Stimulated activated naive CD8-positive, alpha-beta T cell treated with anti-CD3 and anti-CD28 coated beads, Interleukin-15, Interleukin-2, amounts not matched to agents 100 U/mL and 50 U/mL, for 24 hours (primary cell): ENCODE results near the gene ZNF121.
A peak's percentile ranks its signal among the peaks of the same experiment; 100 is the strongest.
"Not testable (repeated sequence)": the region's sequence is repeated elsewhere in the genome, so short reads cannot be mapped to it uniquely, and the experiment has no call there.

Experiments
- ATAC-seq: fragments of 150-1000 bp; cut with Tn5 transposase; one replicate; pipeline ENCODE4 v1.10.0; 2021
- DNase-seq: peaks from one replicate; pipeline ENCODE4 v3.0.0; 2021

ZNF121 gene

GRCh38 chr19:9584073-9584833 is at the start of gene ZNF121:
ZNF121 (minus strand) TSS chr19:9584504; CDS start chr19:9568097, 16,407 bp downstream.
- DNase-seq, result peak; percentile 91
- ATAC-seq, result peak; percentile 89

DNA sequence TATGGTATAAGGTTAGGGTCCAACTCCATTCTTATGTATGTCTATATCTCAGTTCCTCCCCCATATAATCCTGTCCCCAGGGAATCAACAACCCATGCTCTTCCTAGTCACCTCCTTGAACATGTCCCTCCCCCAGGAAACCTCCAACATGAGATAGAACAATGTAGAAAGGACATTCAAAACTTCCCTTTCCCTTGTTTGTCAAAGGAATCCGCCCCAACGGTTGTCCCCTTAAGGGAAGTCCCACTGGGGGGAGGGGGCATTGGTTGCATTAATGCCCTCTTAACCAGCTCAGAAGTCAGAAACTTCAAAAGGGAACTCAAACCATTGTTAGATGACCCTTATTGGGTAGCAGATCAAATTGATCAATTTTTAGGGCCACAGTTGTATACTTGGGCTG is 43.6 kb upstream of the ZNF121 start:
- no peak for DNase-seq
- no peak for ATAC-seq

DNA sequence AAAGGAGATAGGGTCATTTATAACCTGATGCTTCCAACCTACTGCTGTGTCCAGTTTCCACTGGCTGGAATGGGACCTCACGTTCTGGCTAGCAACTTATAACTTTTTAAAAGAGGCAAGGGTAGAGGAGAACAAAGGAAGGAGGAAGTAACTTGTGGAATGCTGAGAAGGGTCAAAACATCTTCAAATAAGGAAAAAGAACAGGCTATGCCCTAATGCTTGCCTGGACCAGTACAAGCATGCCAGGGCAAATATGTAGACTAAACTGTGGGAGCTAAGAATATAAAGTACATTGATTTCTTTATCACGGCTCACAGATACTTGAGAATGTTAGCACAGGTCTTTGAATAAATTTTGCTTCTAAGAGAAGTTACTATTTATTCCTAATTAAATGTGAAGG is 38.2 kb upstream of the ZNF121 start:
- DNase-seq (no peak), ATAC-seq (no peak)

DNA sequence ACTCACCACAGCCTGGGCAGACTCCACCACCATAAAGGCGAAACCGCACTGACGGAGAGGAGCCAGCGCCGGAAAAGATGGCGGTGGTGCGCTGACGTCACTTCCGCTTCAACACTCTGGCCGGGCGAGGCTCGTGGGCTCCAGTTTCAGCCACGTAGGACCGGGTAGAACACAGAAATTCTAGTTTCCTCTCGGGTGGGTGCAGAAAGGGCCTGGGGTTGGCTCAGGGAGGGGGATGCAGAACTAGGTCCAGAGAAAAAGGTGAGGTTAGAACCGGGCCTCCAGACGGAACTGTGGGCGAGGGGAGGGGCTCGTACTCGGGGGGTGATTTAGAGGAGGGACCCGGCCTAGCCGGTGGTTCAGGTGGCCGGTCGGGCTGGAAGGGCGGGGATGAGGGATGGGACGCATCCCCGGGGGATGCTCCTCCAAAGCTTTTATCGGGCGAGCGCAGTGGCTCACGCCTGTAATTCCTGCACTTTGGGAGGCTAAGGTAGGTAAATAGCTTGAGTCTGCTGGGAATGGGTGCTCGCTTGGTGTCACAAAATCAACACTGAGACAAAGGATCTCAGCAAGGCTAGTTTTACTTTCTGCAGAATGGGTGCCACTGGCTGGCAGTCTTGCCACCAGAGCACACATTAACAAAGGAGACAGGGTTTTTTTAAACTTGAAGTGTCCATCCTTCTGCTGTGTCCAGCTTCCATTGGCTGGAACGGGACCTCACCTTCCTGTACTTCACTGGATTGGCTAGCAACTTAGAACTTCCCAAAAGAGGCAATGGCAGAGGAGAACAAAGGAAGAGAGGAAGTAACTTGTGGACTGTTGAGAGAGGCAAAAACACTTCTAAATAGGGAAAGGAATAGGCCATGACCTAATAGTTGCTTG is 37.1 kb upstream of the ZNF121 start, which contains the start of gene ZNF561:
TSS of gene ZNF561 (minus strand) at position 77 of the 882 bp plus-strand sequence. CDS start 1,776 bp downstream, outside the sequence.
- peak; percentile 89 for ATAC-seq
- DNase-seq, result peak; percentile 88

- DNase-seq (no peak), ATAC-seq (no peak)
Measured at GRCh38 chr19:9620842-9621155, 36.5 kb upstream of the ZNF121 start.

- DNase-seq (no peak), ATAC-seq (no peak)
Measured at GRCh38 chr19:9615844-9616243, 31.5 kb upstream of the ZNF121 start.

- ATAC-seq (no peak), DNase-seq (no peak)
Measured at GRCh38 chr19:9610484-9611113, 26.3 kb upstream of the ZNF121 start.

DNA sequence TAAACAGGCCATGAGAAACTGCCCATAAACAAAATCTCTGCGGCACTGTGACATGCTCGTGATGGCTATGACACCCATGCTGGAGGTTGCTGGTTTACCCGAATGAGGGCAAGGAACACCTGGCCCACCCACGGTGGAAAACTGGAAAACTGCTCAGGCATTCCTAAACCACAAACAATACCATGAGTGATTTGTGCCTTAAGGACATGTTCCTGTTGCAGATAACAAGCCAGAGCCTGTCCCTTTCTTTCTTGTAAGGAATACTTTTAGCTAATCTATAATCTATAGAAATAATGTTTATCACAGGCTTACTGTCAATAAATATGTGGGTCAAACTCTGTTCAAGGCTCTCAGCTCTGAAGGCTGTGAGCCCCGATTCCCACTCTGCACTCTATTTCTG is 24.6 kb upstream of the ZNF121 start:
- ATAC-seq, result no peak
- DNase-seq, result no peak

DNA sequence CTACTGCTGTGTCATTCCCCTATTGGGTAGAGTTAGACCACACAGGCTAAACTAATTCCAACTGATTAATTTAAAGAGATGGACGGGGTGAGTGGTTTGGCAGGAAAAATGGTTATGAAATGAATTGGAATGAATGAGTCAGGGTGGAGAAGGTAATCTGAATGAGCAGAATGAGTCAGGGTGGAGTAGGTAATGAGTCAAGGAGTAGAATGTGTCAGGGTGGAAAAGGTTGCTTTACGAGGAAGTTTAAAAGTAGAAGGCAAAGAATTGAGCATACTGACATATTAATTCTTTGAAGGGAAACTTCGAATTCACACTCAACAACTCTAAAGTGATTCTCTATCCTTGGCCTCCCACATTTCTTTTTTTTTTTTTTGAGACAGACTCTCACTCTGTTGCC is 12.7 kb upstream of the ZNF121 start:
- no peak for DNase-seq
- ATAC-seq, result peak; percentile 90

GRCh38 chr19:9586764-9587163 is 2.5 kb upstream of the ZNF121 start:
- ATAC-seq, result no peak
- DNase-seq, result peak; percentile 79

GRCh38 chr19:9582081-9582725 is 2.1 kb downstream of the ZNF121 start:
- not testable (repeated sequence) for ATAC-seq, DNase-seq

GRCh38 chr19:9580728-9581127 is 3.6 kb downstream of the ZNF121 start:
- DNase-seq (no peak), ATAC-seq (peak; percentile 17)

DNA sequence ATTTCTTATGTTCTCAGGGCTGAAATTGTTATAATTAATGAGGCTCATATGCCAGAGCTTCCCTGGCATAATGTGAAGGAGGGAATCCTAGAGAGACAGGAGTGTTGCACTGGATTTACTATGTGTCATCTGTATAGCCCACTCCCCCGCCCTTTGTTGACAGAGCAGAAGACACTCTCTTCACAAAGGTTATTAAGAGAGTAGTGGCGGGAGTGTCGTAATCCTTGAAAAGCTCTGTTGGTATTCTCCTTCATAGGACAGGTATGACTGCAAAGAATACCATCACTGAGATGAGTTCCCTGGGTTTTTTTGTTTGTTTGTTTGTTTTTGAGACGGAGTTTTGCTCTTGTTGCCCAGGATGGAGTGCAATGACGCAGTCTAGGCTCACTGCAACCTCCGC is 14.0 kb downstream of the ZNF121 start:
- DNase-seq (no peak), ATAC-seq (no peak)

DNA sequence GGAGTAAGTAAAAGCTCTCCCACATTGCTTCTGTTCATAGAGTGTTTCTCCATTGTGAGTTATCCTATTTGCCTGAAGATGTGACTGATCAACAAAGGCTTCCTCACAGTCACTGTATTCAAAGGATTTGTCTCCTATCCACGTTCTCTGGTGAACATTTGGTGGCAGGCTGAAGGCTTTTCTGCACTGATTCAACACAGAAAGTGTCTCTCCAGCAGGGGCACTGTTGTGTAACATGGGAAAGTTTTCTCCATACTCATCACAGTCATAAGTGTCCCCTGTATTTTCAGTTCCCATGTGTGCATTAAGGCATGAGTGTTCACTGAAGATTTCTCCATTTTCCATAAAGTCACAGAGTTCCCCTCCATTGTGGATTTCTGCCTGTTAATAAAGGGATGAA is 17.6 kb downstream of the ZNF121 start:
- ATAC-seq (no peak), DNase-seq (no peak)

DNA sequence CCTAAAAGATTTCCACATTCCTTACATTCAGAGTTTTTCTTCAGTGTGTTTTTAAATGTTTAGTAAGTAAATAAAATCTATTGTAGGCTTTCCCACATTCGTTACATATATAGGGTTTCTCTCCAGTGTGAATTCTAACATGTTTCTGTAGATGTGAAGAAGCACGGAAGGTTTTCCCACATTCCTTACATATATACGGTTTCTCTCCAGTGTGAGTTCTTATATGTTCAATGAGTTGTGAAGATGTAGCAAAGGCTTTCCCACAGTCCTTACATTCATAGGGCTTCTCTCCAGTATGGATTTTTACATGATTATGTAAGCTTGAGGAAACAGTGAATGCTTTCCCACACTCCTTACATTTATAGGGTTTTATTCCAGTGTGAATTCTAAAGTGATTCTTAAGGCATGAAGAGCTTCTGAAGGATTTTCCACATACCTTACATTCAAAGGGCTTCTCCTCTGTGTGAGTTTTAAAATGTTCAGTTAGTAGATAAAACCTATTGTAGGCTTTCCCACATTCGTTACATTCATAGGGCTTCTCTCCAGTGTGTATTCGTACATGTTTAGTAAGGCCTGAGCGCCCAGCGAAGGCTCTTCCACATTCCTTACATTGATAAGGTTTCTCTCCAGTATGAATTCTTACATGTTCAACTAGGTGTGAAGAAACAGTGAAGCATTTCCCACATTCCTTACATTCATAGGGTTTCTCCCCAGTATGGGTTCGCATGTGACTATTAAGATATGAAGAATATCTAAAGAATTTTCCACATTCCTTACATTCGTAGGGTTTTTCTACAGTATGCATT is 18.2 kb downstream of the ZNF121 start:
- ATAC-seq (no peak), DNase-seq (no peak)

- DNase-seq (no peak), ATAC-seq (no peak)
Measured at GRCh38 chr19:9552536-9553274, 31.6 kb downstream of the ZNF121 start.

DNA sequence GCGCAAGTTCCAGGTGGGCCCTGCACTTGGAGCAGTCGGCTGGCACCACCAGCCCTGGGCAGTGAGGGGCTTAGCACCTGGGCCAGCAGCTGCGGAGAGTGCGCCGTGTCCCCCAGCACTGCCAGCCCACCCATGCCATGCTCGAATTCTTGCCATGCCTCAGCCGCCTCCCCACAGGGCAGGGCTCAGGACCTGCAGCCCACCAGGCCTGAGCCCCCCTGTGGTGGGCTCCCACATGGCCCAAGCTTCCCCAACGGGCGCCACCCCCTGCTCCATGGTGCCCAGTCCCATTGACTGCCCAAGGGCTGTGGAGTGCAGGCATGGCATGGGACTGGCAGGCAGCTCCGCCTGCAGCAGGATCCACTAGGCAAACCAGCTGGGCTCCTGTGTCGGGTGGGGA is 36.4 kb downstream of the ZNF121 start:
- DNase-seq, result no peak
- ATAC-seq, result no peak

DNA sequence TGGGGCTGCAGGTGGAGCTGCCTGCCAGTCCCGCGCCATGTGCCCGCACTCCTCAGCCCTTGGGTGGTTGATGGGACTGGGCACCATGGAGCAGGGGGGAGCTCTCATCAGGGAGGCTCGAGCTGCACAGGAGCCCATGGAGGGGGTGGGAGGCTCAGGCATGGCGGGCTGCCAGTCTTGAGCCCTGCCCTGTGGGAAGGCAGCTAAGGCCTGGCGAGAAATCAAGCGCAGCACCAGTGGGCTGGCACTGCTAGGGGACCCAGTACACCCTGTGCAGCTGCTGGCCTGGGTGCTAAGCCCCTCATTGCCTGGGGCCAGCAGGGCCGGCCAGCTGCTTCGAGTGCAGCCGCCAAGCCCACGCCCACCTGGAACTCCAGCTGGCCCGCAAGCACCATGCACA is 43.0 kb downstream of the ZNF121 start:
- not testable (repeated sequence) for ATAC-seq, DNase-seq

GRCh38 chr19:9539921-9540320 is 44.4 kb downstream of the ZNF121 start:
- not testable (repeated sequence) for DNase-seq, ATAC-seq

GRCh38 chr19:9539201-9539600 is 45.1 kb downstream of the ZNF121 start:
- not testable (repeated sequence) for ATAC-seq, DNase-seq
